BE2C (cell line): ENCODE measurements around the gene BMP6.

Experiments
- DNase-seq: peaks from one replicate; pipeline ENCODE4 v3.0.0-alpha.2; 2020
- H3K27me3 ChIP-seq: fragments of 250-450 bp; sonication (Bioruptor Pico); 2 replicates; pipeline ENCODE4 v1.5.1; 2020; ENCODE audit warnings: mild to moderate bottlenecking
- H3K36me3 ChIP-seq: fragments of 250-450 bp; sonication (Bioruptor Pico); 2 replicates; pipeline ENCODE4 v1.5.1; 2020; ENCODE audit warnings: mild to moderate bottlenecking
- H3K4me1 ChIP-seq: fragments of 250-450 bp; sonication (Bioruptor Pico); 2 replicates; pipeline ENCODE4 v1.5.1; 2020
- H3K4me3 ChIP-seq: 2 replicates; pipeline ENCODE4 v1.5.1; 2011; ENCODE audit warnings: low read depth, low read length
- H3K9me3 ChIP-seq: fragments of 250-450 bp; sonication (Bioruptor Pico); 2 replicates; pipeline ENCODE4 v1.5.1; 2020
- CTCF ChIP-seq: IDR thresholded peaks from 2 replicates; pipeline ENCODE4 v1.5.1; 2012; ENCODE audit warnings: mild to moderate bottlenecking, low read depth, low read length

The BMP6 gene

DNA sequence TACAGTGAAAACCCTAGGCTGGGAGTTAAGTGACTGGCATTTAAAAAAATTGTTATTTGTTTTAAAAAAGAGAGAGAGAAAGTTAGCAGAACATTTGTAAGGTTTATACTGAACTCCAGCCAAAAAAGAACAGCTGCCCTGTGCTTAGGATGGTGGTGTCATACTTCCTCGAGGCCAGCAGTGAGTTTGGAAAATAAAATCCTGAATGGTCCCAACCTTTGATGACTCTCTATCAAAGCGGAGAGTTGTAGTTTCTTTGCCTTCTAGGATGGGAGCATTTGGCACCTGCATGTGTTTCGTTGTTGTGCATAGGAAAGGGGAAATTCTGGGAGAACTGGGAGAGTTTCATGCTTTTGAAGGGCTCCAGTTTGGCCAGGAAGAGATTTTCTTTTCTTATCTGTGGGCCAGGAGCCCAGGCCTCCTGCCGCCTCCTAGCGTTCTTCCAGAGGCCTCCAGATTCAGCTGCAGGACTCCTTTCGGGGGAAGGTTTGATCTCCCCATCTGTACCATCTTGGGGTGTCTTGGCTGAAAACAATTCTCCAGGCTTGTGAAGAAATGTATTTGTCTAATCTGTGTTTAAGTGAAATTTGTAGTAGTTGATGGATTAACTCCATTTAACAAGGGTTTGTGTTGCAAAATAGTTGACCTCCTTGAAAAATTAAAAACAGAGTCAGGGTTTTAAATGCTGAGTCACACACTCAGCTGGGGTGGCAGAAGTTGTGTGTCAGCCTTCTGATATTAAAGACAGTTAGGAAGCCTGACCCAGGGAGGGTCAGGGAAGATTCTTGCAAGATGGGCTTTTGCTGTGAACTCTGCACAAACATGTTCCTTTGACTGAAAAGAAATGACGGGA lies 121.3 kb downstream of the BMP6 start:
- Histone ChIP-seq H3K4me1 (no peaks in the 10 kb centered on the region), H3K4me3 (no peak overlapping the region), H3K27me3 (peaks cover 3% of the 10 kb centered on the region; the same call in 1 of the 2 replicates), H3K36me3 (no peaks in the 10 kb centered on the region), H3K9me3 (no peaks in the 10 kb centered on the region)
- DNase-seq: no peak
- no peak for TF ChIP-seq CTCF

- H3K9me3 ChIP-seq: no peaks in the 10 kb centered on the region
- no peak for TF ChIP-seq CTCF
- H3K27me3 ChIP-seq: peaks cover 3% of the 10 kb centered on the region; the same call in 1 of the 2 replicates
- H3K4me1 ChIP-seq: no peaks in the 10 kb centered on the region
- DNase-seq: no peak
- no peak overlapping the region for H3K4me3 ChIP-seq
- no peaks in the 10 kb centered on the region for H3K36me3 ChIP-seq
These were observed 122.3 kb downstream of the BMP6 start for GRCh38 chr6:7848229-7848628.

DNA sequence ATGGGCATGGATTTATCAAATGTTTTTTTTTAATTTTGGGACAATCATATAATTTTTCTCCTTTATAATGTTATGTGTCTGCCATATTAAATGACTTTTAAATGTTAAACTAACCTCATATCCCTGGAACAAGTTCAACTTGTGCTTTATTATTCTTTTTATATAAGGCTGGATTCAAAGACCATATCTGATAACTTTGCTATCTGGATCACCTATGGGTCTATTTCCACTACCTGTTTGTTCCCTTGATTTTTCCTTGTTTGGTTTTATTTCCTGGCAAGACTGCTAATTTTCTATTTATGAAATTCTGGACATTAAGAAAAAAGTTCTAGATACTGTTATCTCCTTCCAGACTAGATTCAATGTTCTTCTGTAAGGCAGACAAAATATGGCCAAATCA lies 125.9 kb downstream of the BMP6 start:
- DNase-seq: no peak
- H3K36me3 ChIP-seq: no peaks in the 10 kb centered on the region
- H3K27me3 ChIP-seq: peaks cover 3% of the 10 kb centered on the region; the same call in 1 of the 2 replicates
- no peak overlapping the region for H3K4me3 ChIP-seq
- H3K9me3 ChIP-seq: no peaks in the 10 kb centered on the region; the same call in 1 of the 2 replicates
- TF ChIP-seq CTCF: no peak
- no peaks in the 10 kb centered on the region for H3K4me1 ChIP-seq

- Histone ChIP-seq H3K36me3 (no peaks in the 10 kb centered on the region), H3K4me1 (no peaks in the 10 kb centered on the region), H3K4me3 (no peak overlapping the region), H3K9me3 (no peaks in the 10 kb centered on the region), H3K27me3 (no peaks in the 10 kb centered on the region; the same call in 1 of the 2 replicates)
- DNase-seq: no peak
- no peak for TF ChIP-seq CTCF
These were observed 133.7 kb downstream of the BMP6 start for GRCh38 chr6:7859591-7859990.

DNA sequence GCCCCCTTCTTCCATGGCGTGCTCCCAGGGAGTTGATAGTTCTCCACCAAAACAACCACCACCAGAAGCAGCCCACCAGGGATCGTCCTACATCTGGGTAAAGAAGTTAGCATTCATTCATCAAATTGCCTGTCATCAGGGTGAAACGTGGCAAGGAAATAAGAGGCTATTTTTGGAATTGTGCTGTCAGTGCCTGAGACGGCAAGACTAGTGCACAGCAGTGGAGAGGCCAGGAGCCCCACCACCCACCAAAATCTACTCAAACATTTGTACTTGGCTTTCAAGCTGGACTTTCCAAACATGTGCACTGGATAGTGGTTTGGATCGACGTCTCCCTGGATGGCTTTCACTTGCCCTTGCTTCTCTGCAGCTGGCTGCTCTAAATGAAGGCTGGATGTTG lies 139.9 kb downstream of the BMP6 start:
- Histone ChIP-seq H3K27me3 (no peaks in the 10 kb centered on the region), H3K36me3 (no peaks in the 10 kb centered on the region), H3K9me3 (no peaks in the 10 kb centered on the region), H3K4me3 (no peak overlapping the region), H3K4me1 (peaks cover 5% of the 10 kb centered on the region; the same call in 1 of the 2 replicates)
- DNase-seq: no peak
- TF ChIP-seq CTCF: no peak

DNA sequence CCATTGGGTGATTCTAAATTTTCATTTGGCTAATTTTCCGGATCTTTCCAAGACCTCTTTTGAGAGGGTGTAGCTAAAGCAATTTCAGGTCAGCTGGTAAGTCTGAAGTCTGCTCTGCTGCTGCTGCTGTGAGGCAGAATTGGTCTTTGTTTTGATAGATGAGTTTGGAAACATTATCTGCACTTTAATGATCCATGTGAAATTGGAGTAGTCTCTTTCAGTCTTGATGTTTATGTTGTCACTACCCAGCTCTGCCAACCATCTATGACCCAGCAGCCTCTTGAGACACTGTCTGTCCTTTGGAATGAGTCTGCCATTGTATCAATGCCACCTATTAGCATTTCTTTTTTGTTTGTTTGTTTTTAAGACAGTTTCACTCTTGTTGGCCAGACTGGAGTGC lies 140.6 kb downstream of the BMP6 start:
- no peak for DNase-seq
- H3K4me1 ChIP-seq: peaks cover 5% of the 10 kb centered on the region; the same call in 1 of the 2 replicates
- no peaks in the 10 kb centered on the region for H3K9me3 ChIP-seq
- no peak for TF ChIP-seq CTCF
- no peaks in the 10 kb centered on the region for H3K36me3 ChIP-seq
- no peaks in the 10 kb centered on the region for H3K27me3 ChIP-seq
- no peak overlapping the region for H3K4me3 ChIP-seq
